ENCODE data around the gene APBB2.
"Not testable (repeated sequence)": the region's sequence is repeated elsewhere in the genome, so short reads cannot be mapped to it uniquely, and the experiment has no call there.

The APBB2 gene

GRCh38 chr4:41155194-41155830 lies 59.0 kb downstream of the APBB2 start:
- Histone ChIP-seq H3K4me2 (no peak overlapping the region), H3K4me3 (IDR thresholded peaks at IDR 0.05; ENCODE audit: insufficient read depth, low read depth, low read length) (no peak overlapping the region), H3K79me2 (ENCODE audit: insufficient read depth, low read depth) (no peaks in the 10 kb centered on the region), H3K27me3 (ENCODE audit: insufficient read depth, low read depth) (no peaks in the 10 kb centered on the region), H3K27ac (no peak overlapping the region), H3K4me1 (ENCODE audit: low read depth, poor library complexity, severe bottlenecking) (peaks cover 7% of the 10 kb centered on the region), H3K9ac (no peak overlapping the region), H3K36me3 (ENCODE audit: insufficient read depth) (no peaks in the 10 kb centered on the region), H2AFZ (ENCODE audit: low read depth) (no peak overlapping the region), H4K20me1 (ENCODE audit: insufficient read depth) (no peaks in the 10 kb centered on the region)
- no peak for TF ChIP-seq CTCF (conservative IDR thresholded peaks at IDR 0.05; ENCODE audit: low read depth, low read length)

GRCh38 chr4:41154814-41155177 lies 59.5 kb downstream of the APBB2 start:
- Histone ChIP-seq H3K36me3 (ENCODE audit: insufficient read depth) (no peaks in the 10 kb centered on the region), H3K27ac (no peak overlapping the region), H2AFZ (ENCODE audit: low read depth) (no peak overlapping the region), H3K79me2 (ENCODE audit: insufficient read depth, low read depth) (no peaks in the 10 kb centered on the region), H3K27me3 (ENCODE audit: insufficient read depth, low read depth) (no peaks in the 10 kb centered on the region), H4K20me1 (ENCODE audit: insufficient read depth) (no peaks in the 10 kb centered on the region), H3K4me3 (IDR thresholded peaks at IDR 0.05; ENCODE audit: insufficient read depth, low read depth, low read length) (no peak overlapping the region), H3K4me2 (no peak overlapping the region), H3K9ac (no peak overlapping the region), H3K4me1 (ENCODE audit: low read depth, poor library complexity, severe bottlenecking) (peaks cover 7% of the 10 kb centered on the region)
- no peak for TF ChIP-seq CTCF (conservative IDR thresholded peaks at IDR 0.05; ENCODE audit: low read depth, low read length)

GRCh38 chr4:41154010-41154813 lies 60.1 kb downstream of the APBB2 start:
- TF ChIP-seq CTCF (conservative IDR thresholded peaks at IDR 0.05; ENCODE audit: low read depth, low read length) = no peak
- Histone ChIP-seq H3K36me3 (ENCODE audit: insufficient read depth) (no peaks in the 10 kb centered on the region), H3K4me3 (IDR thresholded peaks at IDR 0.05; ENCODE audit: insufficient read depth, low read depth, low read length) (no peak overlapping the region), H3K27ac (no peak overlapping the region), H3K79me2 (ENCODE audit: insufficient read depth, low read depth) (no peaks in the 10 kb centered on the region), H3K4me1 (ENCODE audit: low read depth, poor library complexity, severe bottlenecking) (peaks cover 7% of the 10 kb centered on the region), H3K9ac (no peak overlapping the region), H2AFZ (ENCODE audit: low read depth) (no peak overlapping the region), H3K27me3 (ENCODE audit: insufficient read depth, low read depth) (no peaks in the 10 kb centered on the region), H3K4me2 (no peak overlapping the region), H4K20me1 (ENCODE audit: insufficient read depth) (no peaks in the 10 kb centered on the region)

GRCh38 chr4:41150401-41150800 lies 63.9 kb downstream of the APBB2 start:
- H2AFZ ChIP-seq (ENCODE audit: low read depth) = no peak overlapping the region
- no peak overlapping the region for H3K9ac ChIP-seq
- H4K20me1 ChIP-seq (ENCODE audit: insufficient read depth) = no peaks in the 10 kb centered on the region
- H3K27me3 ChIP-seq (ENCODE audit: insufficient read depth, low read depth) = no peaks in the 10 kb centered on the region
- no peaks in the 10 kb centered on the region for H3K79me2 ChIP-seq (ENCODE audit: insufficient read depth, low read depth)
- no peaks in the 10 kb centered on the region for H3K36me3 ChIP-seq (ENCODE audit: insufficient read depth)
- no peak overlapping the region for H3K4me3 ChIP-seq (IDR thresholded peaks at IDR 0.05; ENCODE audit: insufficient read depth, low read depth, low read length)
- H3K4me2 ChIP-seq = no peak overlapping the region
- peaks cover 36% of the 10 kb centered on the region for H3K4me1 ChIP-seq (ENCODE audit: low read depth, poor library complexity, severe bottlenecking)
- no peak for TF ChIP-seq CTCF (conservative IDR thresholded peaks at IDR 0.05; ENCODE audit: low read depth, low read length)
- no peak overlapping the region for H3K27ac ChIP-seq

- H3K27ac ChIP-seq; H2AFZ ChIP-seq (ENCODE audit: low read depth); H3K36me3 ChIP-seq (ENCODE audit: insufficient read depth); H3K4me3 ChIP-seq (IDR thresholded peaks at IDR 0.05; ENCODE audit: insufficient read depth, low read depth, low read length); H4K20me1 ChIP-seq (ENCODE audit: insufficient read depth); H3K4me2 ChIP-seq; H3K79me2 ChIP-seq (ENCODE audit: insufficient read depth, low read depth); H3K9ac ChIP-seq; H3K27me3 ChIP-seq (ENCODE audit: insufficient read depth, low read depth): not testable (repeated sequence)
- peaks cover 40% of the 10 kb centered on the region for H3K4me1 ChIP-seq (ENCODE audit: low read depth, poor library complexity, severe bottlenecking)
These were observed 64.8 kb downstream of the APBB2 start for GRCh38 chr4:41149568-41149967.

Measured in KMS-11 (cell line).